ENCODE results near the gene ORM2.

The ORM2 gene

GRCh38 chr9:114350636-114351401 lies 21.1 kb downstream of the ORM2 start:
- DNase-seq (ENCODE audit: low spot score) = no peak

GRCh38 chr9:114351932-114352331 lies 22.3 kb downstream of the ORM2 start:
- DNase-seq (ENCODE audit: low spot score) = no peak

- no peak for DNase-seq (ENCODE audit: low spot score)
Measured at GRCh38 chr9:114355821-114356220, 26.2 kb downstream of the ORM2 start.

GRCh38 chr9:114356792-114357191 lies 27.1 kb downstream of the ORM2 start:
- DNase-seq (ENCODE audit: low spot score) = no peak

GRCh38 chr9:114357360-114357759 lies 27.7 kb downstream of the ORM2 start:
- DNase-seq (ENCODE audit: low spot score) = no peak

GRCh38 chr9:114357911-114358328 lies 28.3 kb downstream of the ORM2 start:
- DNase-seq (ENCODE audit: low spot score) = no peak

- no peak for DNase-seq (ENCODE audit: low spot score)
Measured at GRCh38 chr9:114359801-114360200, 30.1 kb downstream of the ORM2 start.

GRCh38 chr9:114361542-114361941 lies 31.9 kb downstream of the ORM2 start:
- no peak for DNase-seq (ENCODE audit: low spot score)

- no peak for DNase-seq (ENCODE audit: low spot score)
Measured at GRCh38 chr9:114362394-114362793, 32.7 kb downstream of the ORM2 start.

- DNase-seq (ENCODE audit: low spot score) = no peak
Measured at GRCh38 chr9:114363424-114363823, 33.8 kb downstream of the ORM2 start.

- no peak for DNase-seq (ENCODE audit: low spot score)
Measured at GRCh38 chr9:114364134-114365041, 34.7 kb downstream of the ORM2 start.

- no peak for DNase-seq (ENCODE audit: low spot score)
Measured at GRCh38 chr9:114365194-114365593, 35.5 kb downstream of the ORM2 start.

GRCh38 chr9:114366334-114367128 lies 36.9 kb downstream of the ORM2 start:
- DNase-seq (ENCODE audit: low spot score) = no peak

GRCh38 chr9:114367366-114367765 lies 37.7 kb downstream of the ORM2 start:
- DNase-seq (ENCODE audit: low spot score) = no peak

- no peak for DNase-seq (ENCODE audit: low spot score)
Measured at GRCh38 chr9:114367772-114368569, 38.3 kb downstream of the ORM2 start.

GRCh38 chr9:114369216-114370130 lies 39.8 kb downstream of the ORM2 start:
- DNase-seq (ENCODE audit: low spot score) = no peak

- DNase-seq (ENCODE audit: low spot score) = no peak
Measured at GRCh38 chr9:114370251-114370967, 40.7 kb downstream of the ORM2 start.

GRCh38 chr9:114370968-114371320 lies 41.3 kb downstream of the ORM2 start:
- DNase-seq (ENCODE audit: low spot score) = peak; percentile 94

- no peak for DNase-seq (ENCODE audit: low spot score)
Measured at GRCh38 chr9:114371343-114371944, 41.8 kb downstream of the ORM2 start.

Measured in globus pallidus (tissue), 1 donor.